HCT116 (cell line): ENCODE data around the gene SCN8A. TPM values are rescaled to one million over a fixed set of nuclear protein-coding genes. Genes with fewer than 3 reads are reported as not detected.

ENCODE experiments used
- ATAC-seq: fragments of 200-7000 bp; cut with Tn5 transposase; 2 replicates; pipeline ENCODE4 v1.9.1; 2020; ENCODE audit warnings: mild to moderate bottlenecking, moderate library complexity
- BruUV-seq: library from RNA; stranded (reverse); fragments of 400-500 nt; replicated peaks from 2 replicates; lab custom pipeline; 2021; lab: Mats Ljungman, UMichigan
- CTCF ChIA-PET: fragments of 300-600 bp; sonication (Branson Sonifier 250); formaldehyde crosslinking; loops from one replicate; lab custom pipeline; 2021; ENCODE audit warnings: antibody characterized with exemption; lab: Charles Lee
- POLR2A ChIA-PET: fragments of 300-600, 350-600 bp; sonication (Branson Sonifier 250); formaldehyde crosslinking; loops from one replicate; lab custom pipeline; 2021; ENCODE audit warnings: antibody characterized with exemption; lab: Charles Lee
- RAD21 ChIA-PET, 2 experiments: fragments of 300-600 bp; sonication (Branson Sonifier 250); formaldehyde crosslinking; loops; one replicate each; lab custom pipeline; 2023; ENCODE audit warnings: low total read pairs in 2 of 2; ENCODE audit not compliant: uncharacterized antibody in 2 of 2, unreplicated experiment in 2 of 2, low non-redundant PET in 1 of 2; lab: Charles Lee
- DNase-seq: peaks from one replicate; pipeline ENCODE4 v3.0.0-alpha.2; 2010; ENCODE audit warnings: low read depth, low spot score
- H2AFZ ChIP-seq: fragments of 200-600 bp; shearing (Covaris generic), sonication (generic); 2 replicates; pipeline ENCODE4 v1.6.1; 2017; ENCODE audit warnings: low read depth, mixed run types, mixed read lengths, antibody characterized with exemption, low read length; ENCODE audit not compliant: poor library complexity, severe bottlenecking
- H3K27ac ChIP-seq: 2 replicates; pipeline ENCODE4 v1.5.1; 2012; ENCODE audit warnings: low read depth, low read length
- H3K27me3 ChIP-seq: fragments of 200-600 bp; sonication (generic); 2 replicates; pipeline ENCODE4 v1.6.1; 2016; ENCODE audit warnings: mixed run types, low read length, mixed read lengths; ENCODE audit not compliant: insufficient read depth
- H3K36me3 ChIP-seq, 2 experiments: fragments of 200-500 bp in 1 of 2; fragments of 200-600 bp in 1 of 2; sonication (Bioruptor generic) in 1 of 2; sonication (generic) in 1 of 2; 2 replicates each; pipeline versions ENCODE4 v1.5.1 to v1.6.1; 2014 to 2016; ENCODE audit warnings: low read length in 2 of 2, inconsistent platforms in 1 of 2, mixed read lengths in 1 of 2, mixed run types in 1 of 2; ENCODE audit not compliant: insufficient read depth in 2 of 2, control insufficient read depth in 1 of 2
- H3K4me1 ChIP-seq, 2 experiments: fragments of 200-600 bp in 1 of 2; sonication (generic) in 1 of 2; 2 replicates each; pipeline versions ENCODE4 v1.5.1 to v1.6.1; 2012 to 2017; ENCODE audit warnings: low read length in 2 of 2, inconsistent platforms in 1 of 2, mild to moderate bottlenecking in 1 of 2, mixed read lengths in 1 of 2, mixed run types in 1 of 2, moderate library complexity in 1 of 2; ENCODE audit not compliant: insufficient read depth in 2 of 2, control insufficient read depth in 1 of 2
- H3K4me2 ChIP-seq: fragments of 200-600 bp; sonication (generic); 2 replicates; pipeline ENCODE4 v1.6.1; 2017; ENCODE audit warnings: mixed run types, low read length, mixed read lengths
- H3K4me3 ChIP-seq, 2 experiments: fragments of 200-600 bp in 1 of 2; sonication (generic) in 1 of 2; replicated peaks in 1 of 2; 2 replicates each; pipeline ENCODE4 v1.5.1; 2011 to 2016; ENCODE audit warnings: low read length in 2 of 2, control low read depth in 1 of 2, low read depth in 1 of 2, mild to moderate bottlenecking in 1 of 2, mixed read lengths in 1 of 2, mixed run types in 1 of 2
- H3K79me2 ChIP-seq: fragments of 200-600 bp; sonication (generic); 2 replicates; pipeline ENCODE4 v1.6.1; 2017; ENCODE audit warnings: mild to moderate bottlenecking, mixed run types, low read length, moderate library complexity, mixed read lengths; ENCODE audit not compliant: insufficient read depth
- H3K9ac ChIP-seq: fragments of 200-600 bp; sonication (generic); 2 replicates; pipeline ENCODE4 v1.6.1; 2016; ENCODE audit warnings: low read length, mixed read lengths
- H3K9me2 ChIP-seq: fragments of 200-600 bp; sonication (generic), shearing (Covaris generic); 2 replicates; pipeline ENCODE4 v1.6.1; 2017; ENCODE audit warnings: mixed run types, mild to moderate bottlenecking, moderate library complexity; ENCODE audit not compliant: insufficient read depth
- H3K9me3 ChIP-seq, 2 experiments: fragments of 200-500 bp in 1 of 2; fragments of 200-600 bp in 1 of 2; sonication (Bioruptor generic) in 1 of 2; sonication (generic) in 1 of 2; 2 replicates each; pipeline ENCODE4 v1.6.1; 2014 to 2017; ENCODE audit warnings: low read length in 2 of 2, mixed read lengths in 2 of 2, inconsistent platforms in 1 of 2, low read depth in 1 of 2, mild to moderate bottlenecking in 1 of 2, mixed run types in 1 of 2, moderate library complexity in 1 of 2; ENCODE audit not compliant: control insufficient read depth in 1 of 2, insufficient read depth in 1 of 2
- H4K20me1 ChIP-seq: fragments of 200-600 bp; sonication (generic), shearing (Covaris generic); 2 replicates; pipeline ENCODE4 v1.6.1; 2017; ENCODE audit warnings: mixed run types, mild to moderate bottlenecking, moderate library complexity; ENCODE audit not compliant: insufficient read depth
- ELF1 ChIP-seq: IDR thresholded peaks from 2 replicates; pipeline ENCODE4 v1.6.1; 2012; ENCODE audit warnings: low read depth, borderline replicate concordance
- FOSL1 ChIP-seq: IDR thresholded peaks from 2 replicates; pipeline ENCODE4 v1.6.1; 2012; ENCODE audit warnings: low read depth
- SIN3A ChIP-seq: IDR thresholded peaks from 2 replicates; pipeline ENCODE4 v1.6.1; 2012; ENCODE audit warnings: low read depth
- SRF ChIP-seq: IDR thresholded peaks from 2 replicates; pipeline ENCODE4 v1.6.1; 2012; ENCODE audit warnings: low read depth
- intact Hi-C: fragments of 100-400 bp; cut with micrococcal nuclease; formaldehyde crosslinking; loops from 2 replicates; pipeline ENCODE4 v1.10.0; 2022
- total RNA-seq: library from RNA; stranded (reverse); gene quantifications from one replicate; pipeline ENCODE4 v1.2.1, GENCODE V29; 2021; ENCODE audit not compliant: unreplicated experiment
- TF ChIP-seq, protein P1 (sequence below), 3 experiments: fragments of 200-600 bp in 1 of 3; sonication (generic) in 1 of 3; IDR thresholded peaks in 2 of 3; conservative IDR thresholded peaks in 1 of 3; 2 replicates each; pipeline ENCODE4 v1.5.1; 2012 to 2017; ENCODE audit warnings: low read depth in 2 of 3, low read length in 2 of 3, antibody characterized with exemption in 1 of 3, borderline replicate concordance in 1 of 3, control low read depth in 1 of 3, mild to moderate bottlenecking in 1 of 3, mixed read lengths in 1 of 3, mixed run types in 1 of 3, moderate library complexity in 1 of 3; ENCODE audit not compliant: insufficient read depth in 1 of 3
- TF ChIP-seq, protein P2 (sequence below): IDR thresholded peaks from 2 replicates; pipeline ENCODE4 v1.6.1; 2012; ENCODE audit warnings: low read depth

The SCN8A gene
- total RNA-seq, 1 experiment from 2014 or later = 7.1 TPM

DNA sequence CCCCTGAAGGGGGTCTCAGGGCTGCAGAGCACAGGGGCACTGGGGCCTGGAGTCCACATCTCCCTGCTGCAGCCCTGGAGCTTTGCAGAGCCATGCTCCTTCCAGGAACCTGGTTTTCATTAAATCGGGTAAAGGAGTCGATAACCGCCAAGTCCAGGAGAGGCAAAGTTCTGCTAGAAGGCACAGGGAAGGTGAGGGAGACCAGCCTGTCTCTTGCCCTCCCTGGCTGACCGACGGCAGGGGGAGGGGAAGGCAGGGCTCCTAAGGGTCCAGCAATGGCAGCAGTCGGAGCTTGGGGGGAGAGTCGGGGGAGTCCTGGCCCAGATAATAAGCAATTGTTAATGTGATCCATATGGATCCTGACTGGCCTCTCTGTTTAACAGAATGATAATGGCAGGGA is 254.4 kb downstream of the SCN8A start:
- Histone ChIP-seq H3K9me2 (no peaks in the 10 kb centered on the region), H3K4me1 (peaks cover 0 to 4% of the 10 kb centered on the region in 2 experiments; a peak in 2 of 4 replicates), H3K4me3 (no peak overlapping the region), H3K36me3 (no peaks in the 10 kb centered on the region), H3K9me3 (no peaks in the 10 kb centered on the region), H3K79me2 (no peaks in the 10 kb centered on the region), H3K27me3 (peaks cover 2% of the 10 kb centered on the region; the same call in 1 of the 2 replicates), H3K4me2 (no peak overlapping the region), H2AFZ (no peak overlapping the region), H3K27ac (no peak overlapping the region), H4K20me1 (no peaks in the 10 kb centered on the region), H3K9ac (no peak overlapping the region)
- DNase-seq = no peak
- CTCF ChIA-PET = no interaction called here
- intact Hi-C loops = no loop called here
- no peak for ATAC-seq
- RAD21 ChIA-PET = interaction anchor here in 1 of 2 experiments (0.7 kb wide), 1 partner anchor 671 kb away, joined by 4 read pairs; no protein-coding TSS in a partner anchor
- POLR2A ChIA-PET = no interaction called here
- BruUV-seq = no TSS peak
- TF ChIP-seq FOSL1 (no peak), SIN3A (no peak), SRF (no peak), ELF1 (no peak)
- TF ChIP-seq, protein P1, sequence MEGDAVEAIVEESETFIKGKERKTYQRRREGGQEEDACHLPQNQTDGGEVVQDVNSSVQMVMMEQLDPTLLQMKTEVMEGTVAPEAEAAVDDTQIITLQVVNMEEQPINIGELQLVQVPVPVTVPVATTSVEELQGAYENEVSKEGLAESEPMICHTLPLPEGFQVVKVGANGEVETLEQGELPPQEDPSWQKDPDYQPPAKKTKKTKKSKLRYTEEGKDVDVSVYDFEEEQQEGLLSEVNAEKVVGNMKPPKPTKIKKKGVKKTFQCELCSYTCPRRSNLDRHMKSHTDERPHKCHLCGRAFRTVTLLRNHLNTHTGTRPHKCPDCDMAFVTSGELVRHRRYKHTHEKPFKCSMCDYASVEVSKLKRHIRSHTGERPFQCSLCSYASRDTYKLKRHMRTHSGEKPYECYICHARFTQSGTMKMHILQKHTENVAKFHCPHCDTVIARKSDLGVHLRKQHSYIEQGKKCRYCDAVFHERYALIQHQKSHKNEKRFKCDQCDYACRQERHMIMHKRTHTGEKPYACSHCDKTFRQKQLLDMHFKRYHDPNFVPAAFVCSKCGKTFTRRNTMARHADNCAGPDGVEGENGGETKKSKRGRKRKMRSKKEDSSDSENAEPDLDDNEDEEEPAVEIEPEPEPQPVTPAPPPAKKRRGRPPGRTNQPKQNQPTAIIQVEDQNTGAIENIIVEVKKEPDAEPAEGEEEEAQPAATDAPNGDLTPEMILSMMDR (IDR thresholded peaks at IDR 0.05 in 2 of 3, conservative IDR thresholded peaks at IDR 0.05 in 1 of 3; ENCODE audit: borderline replicate concordance in 1 of 3, insufficient read depth in 1 of 3, low read depth in 2 of 3, low read length in 2 of 3) = no peak
- TF ChIP-seq, protein P2, sequence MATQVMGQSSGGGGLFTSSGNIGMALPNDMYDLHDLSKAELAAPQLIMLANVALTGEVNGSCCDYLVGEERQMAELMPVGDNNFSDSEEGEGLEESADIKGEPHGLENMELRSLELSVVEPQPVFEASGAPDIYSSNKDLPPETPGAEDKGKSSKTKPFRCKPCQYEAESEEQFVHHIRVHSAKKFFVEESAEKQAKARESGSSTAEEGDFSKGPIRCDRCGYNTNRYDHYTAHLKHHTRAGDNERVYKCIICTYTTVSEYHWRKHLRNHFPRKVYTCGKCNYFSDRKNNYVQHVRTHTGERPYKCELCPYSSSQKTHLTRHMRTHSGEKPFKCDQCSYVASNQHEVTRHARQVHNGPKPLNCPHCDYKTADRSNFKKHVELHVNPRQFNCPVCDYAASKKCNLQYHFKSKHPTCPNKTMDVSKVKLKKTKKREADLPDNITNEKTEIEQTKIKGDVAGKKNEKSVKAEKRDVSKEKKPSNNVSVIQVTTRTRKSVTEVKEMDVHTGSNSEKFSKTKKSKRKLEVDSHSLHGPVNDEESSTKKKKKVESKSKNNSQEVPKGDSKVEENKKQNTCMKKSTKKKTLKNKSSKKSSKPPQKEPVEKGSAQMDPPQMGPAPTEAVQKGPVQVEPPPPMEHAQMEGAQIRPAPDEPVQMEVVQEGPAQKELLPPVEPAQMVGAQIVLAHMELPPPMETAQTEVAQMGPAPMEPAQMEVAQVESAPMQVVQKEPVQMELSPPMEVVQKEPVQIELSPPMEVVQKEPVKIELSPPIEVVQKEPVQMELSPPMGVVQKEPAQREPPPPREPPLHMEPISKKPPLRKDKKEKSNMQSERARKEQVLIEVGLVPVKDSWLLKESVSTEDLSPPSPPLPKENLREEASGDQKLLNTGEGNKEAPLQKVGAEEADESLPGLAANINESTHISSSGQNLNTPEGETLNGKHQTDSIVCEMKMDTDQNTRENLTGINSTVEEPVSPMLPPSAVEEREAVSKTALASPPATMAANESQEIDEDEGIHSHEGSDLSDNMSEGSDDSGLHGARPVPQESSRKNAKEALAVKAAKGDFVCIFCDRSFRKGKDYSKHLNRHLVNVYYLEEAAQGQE = no peak
